H9 (cell line): ENCODE data around the gene TMCC2. TPM values are rescaled to one million over a fixed set of nuclear protein-coding genes. Genes with fewer than 3 reads are reported as not detected.

Experiments used
- DNase-seq: peaks from one replicate; pipeline ENCODE4 v3.0.0-alpha.2; 2017
- H2AFZ ChIP-seq: one replicate; pipeline ENCODE4 v1.6.1; 2013; ENCODE audit warnings: mild to moderate bottlenecking, low read length, control low read depth, moderate library complexity
- H2AK5ac ChIP-seq: 2 replicates; pipeline ENCODE4 v1.6.1; 2013; ENCODE audit warnings: low read length, control low read depth, mixed read lengths; ENCODE audit not compliant: insufficient read length
- H2BK120ac ChIP-seq: one replicate; pipeline ENCODE4 v1.6.1; 2013; ENCODE audit warnings: low read depth, mild to moderate bottlenecking, low read length, control low read depth, inconsistent platforms; ENCODE audit not compliant: poor library complexity, severe bottlenecking
- H2BK12ac ChIP-seq: 2 replicates; pipeline ENCODE4 v1.6.1; 2013; ENCODE audit warnings: low read length, control low read depth, mixed read lengths, low read depth; ENCODE audit not compliant: insufficient read length
- H2BK15ac ChIP-seq: 2 replicates; pipeline ENCODE4 v1.6.1; 2013; ENCODE audit warnings: low read depth, low read length, control low read depth
- H2BK20ac ChIP-seq: one replicate; pipeline ENCODE4 v1.6.1; 2013; ENCODE audit warnings: low read depth, mild to moderate bottlenecking, low read length, control low read depth, inconsistent platforms; ENCODE audit not compliant: poor library complexity, severe bottlenecking
- H2BK5ac ChIP-seq: 2 replicates; pipeline ENCODE4 v1.6.1; 2013; ENCODE audit warnings: low read length, control low read depth, mixed read lengths; ENCODE audit not compliant: insufficient read length
- H3K14ac ChIP-seq: 2 replicates; pipeline ENCODE4 v1.6.1; 2013; ENCODE audit warnings: low read length, control low read depth; ENCODE audit not compliant: insufficient read depth
- H3K18ac ChIP-seq: 2 replicates; pipeline ENCODE4 v1.6.1; 2013; ENCODE audit warnings: low read depth, mild to moderate bottlenecking, mixed read lengths, low read length, control low read depth; ENCODE audit not compliant: insufficient read length
- H3K23ac ChIP-seq: 2 replicates; pipeline ENCODE4 v1.6.1; 2013; ENCODE audit warnings: low read length, control low read depth, mixed read lengths, low read depth; ENCODE audit not compliant: insufficient read length
- H3K23me2 ChIP-seq: 2 replicates; pipeline ENCODE4 v1.6.1; 2013; ENCODE audit warnings: low read depth, mild to moderate bottlenecking, mixed read lengths, low read length, control low read depth; ENCODE audit not compliant: insufficient read length, poor library complexity, severe bottlenecking
- H3K27ac ChIP-seq: 2 replicates; pipeline ENCODE4 v1.5.1; 2013; ENCODE audit warnings: low read length, control low read depth, mixed read lengths, low read depth; ENCODE audit not compliant: insufficient read length
- H3K27me3 ChIP-seq: 2 replicates; pipeline ENCODE4 v1.6.1; 2013; ENCODE audit warnings: low read length, control low read depth, inconsistent platforms; ENCODE audit not compliant: insufficient read depth
- H3K4ac ChIP-seq: 2 replicates; pipeline ENCODE4 v1.6.1; 2013; ENCODE audit warnings: low read depth, mild to moderate bottlenecking, control low read depth, inconsistent platforms, low read length, moderate library complexity
- H3K4me1 ChIP-seq: 2 replicates; pipeline ENCODE4 v1.6.1; 2013; ENCODE audit warnings: low read length, control low read depth, inconsistent platforms; ENCODE audit not compliant: insufficient read depth
- H3K4me2 ChIP-seq: 2 replicates; pipeline ENCODE4 v1.6.1; 2013; ENCODE audit warnings: low read length, control low read depth, mixed read lengths; ENCODE audit not compliant: insufficient read length, insufficient read depth
- H3K56ac ChIP-seq: 2 replicates; pipeline ENCODE4 v1.6.1; 2013; ENCODE audit warnings: low read depth, mild to moderate bottlenecking, mixed read lengths, low read length, control low read depth; ENCODE audit not compliant: insufficient read length
- H3K79me1 ChIP-seq: 2 replicates; pipeline ENCODE4 v1.6.1; 2013; ENCODE audit warnings: low read depth, mild to moderate bottlenecking, moderate library complexity, low read length, control low read depth, inconsistent platforms; ENCODE audit not compliant: insufficient read depth, poor library complexity, severe bottlenecking
- H3K79me2 ChIP-seq: 2 replicates; pipeline ENCODE4 v1.6.1; 2013; ENCODE audit warnings: low read length, control low read depth, inconsistent platforms; ENCODE audit not compliant: insufficient read depth
- H3K9ac ChIP-seq: 2 replicates; pipeline ENCODE4 v1.6.1; 2013; ENCODE audit warnings: low read length, control low read depth, mixed read lengths; ENCODE audit not compliant: insufficient read length; ENCODE audit errors: extremely low read depth
- H3K9me3 ChIP-seq: one replicate; pipeline ENCODE4 v1.6.1; 2013; ENCODE audit warnings: low read depth, low read length, inconsistent platforms; ENCODE audit not compliant: control insufficient read depth
- H3T11ph ChIP-seq: one replicate; pipeline ENCODE4 v1.6.1; 2013; ENCODE audit warnings: mild to moderate bottlenecking, low read length, control low read depth, inconsistent platforms
- H4K20me1 ChIP-seq: one replicate; pipeline ENCODE4 v1.6.1; 2013; ENCODE audit not compliant: control insufficient read depth, insufficient read length, insufficient read depth
- H4K5ac ChIP-seq: 2 replicates; pipeline ENCODE4 v1.6.1; 2013; ENCODE audit warnings: low read depth, mild to moderate bottlenecking, mixed read lengths, low read length, control low read depth; ENCODE audit not compliant: insufficient read length
- H4K8ac ChIP-seq: replicated peaks from 2 replicates; pipeline ENCODE4 v1.6.1; 2013; ENCODE audit warnings: low read length, control low read depth, mixed read lengths, low read depth; ENCODE audit not compliant: insufficient read length
- H4K91ac ChIP-seq: 2 replicates; pipeline ENCODE4 v1.6.1; 2013; ENCODE audit warnings: low read depth, mild to moderate bottlenecking, moderate library complexity, mixed read lengths, low read length, control low read depth; ENCODE audit not compliant: insufficient read length
- H3K27ac Mint-ChIP-seq, 3 experiments: 2 replicates in 2 of 3; 3 replicates in 1 of 3; pipeline ENCODE4 v1.8.0; 2020 to 2021; ENCODE audit warnings: mixed read lengths in 3 of 3, mild to moderate bottlenecking in 1 of 3, moderate library complexity in 1 of 3
- H3K27me3 Mint-ChIP-seq: 2 replicates; pipeline ENCODE4 v1.8.0; 2021; ENCODE audit warnings: low read depth, mild to moderate bottlenecking, moderate library complexity, mixed read lengths
- H3K36me3 Mint-ChIP-seq, 3 experiments: 2 replicates in 2 of 3; 3 replicates in 1 of 3; pipeline ENCODE4 v1.8.0; 2020 to 2021; ENCODE audit warnings: low read depth in 3 of 3, mixed read lengths in 3 of 3; ENCODE audit not compliant: insufficient read depth in 1 of 3
- H3K4me1 Mint-ChIP-seq, 2 experiments: 2 replicates each; pipeline ENCODE4 v1.8.0; 2020; ENCODE audit warnings: mixed read lengths in 2 of 2
- H3K4me3 Mint-ChIP-seq, 2 experiments: 2 replicates in 1 of 2; 3 replicates in 1 of 2; pipeline ENCODE4 v1.8.0; 2020 to 2021; ENCODE audit warnings: mild to moderate bottlenecking in 2 of 2, mixed read lengths in 2 of 2, moderate library complexity in 1 of 2
- H3K9me3 Mint-ChIP-seq, 2 experiments: 2 replicates in 1 of 2; 3 replicates in 1 of 2; pipeline ENCODE4 v1.8.0; 2020; ENCODE audit warnings: mild to moderate bottlenecking in 2 of 2, mixed read lengths in 2 of 2, moderate library complexity in 1 of 2
- CTCF ChIP-seq: fragments of 200-600 bp; sonication (generic); conservative IDR thresholded peaks from 3 replicates; pipeline ENCODE4 v1.8.0; 2021; ENCODE audit warnings: antibody characterized with exemption, mild to moderate bottlenecking
- WGBS: extraction: QIAGEN DNeasy Blood & Tissue Kit; methylation state at CpG from one replicate; pipeline ENCODE4 v1.1.7; 2013; ENCODE audit warnings: missing lambda C conversion rate, low lambda C conversion rate, mixed read lengths; ENCODE audit not compliant: insufficient read length; ENCODE audit errors: extremely low coverage; 5-methylcytosine and 5-hydroxymethylcytosine counted together
- total RNA-seq: library from RNA; stranded (reverse); gene quantifications from 2 replicates; pipeline ENCODE4 v1.2.1, GENCODE V29; 2021

The TMCC2 gene
- total RNA-seq, 1 experiment from 2014 or later, result 11.7 TPM

- Histone ChIP-seq H3K27me3 (no peaks in the 10 kb centered on the region), H3K9me3 (no peaks in the 10 kb centered on the region), H3K4me2 (no peak overlapping the region), H2AK5ac (no peak overlapping the region), H2BK15ac (no peak overlapping the region), H2AFZ (no peak overlapping the region), H3K23ac (no peak overlapping the region), H4K8ac (no peak overlapping the region), H3K79me1 (no peaks in the 10 kb centered on the region), H3T11ph (no peak overlapping the region), H3K18ac (no peak overlapping the region), H4K5ac (no peak overlapping the region), H3K56ac (no peak overlapping the region), H3K14ac (no peak overlapping the region), H4K20me1 (no peaks in the 10 kb centered on the region), H3K9ac (no peak overlapping the region), H3K79me2 (no peaks in the 10 kb centered on the region), H3K4ac (no peak overlapping the region), H3K23me2 (no peaks in the 10 kb centered on the region), H2BK12ac (no peak overlapping the region), H3K27ac (no peak overlapping the region), H2BK5ac (no peak overlapping the region), H2BK120ac (no peak overlapping the region), H2BK20ac (no peak overlapping the region), H3K4me1 (no peaks in the 10 kb centered on the region), H4K91ac (no peak overlapping the region)
- Mint-ChIP-seq H3K36me3 (0 out of 7 replicates have a peak, but pooled peaks cover 0 to 3% (median 0%) of the 10 kb centered on the region in 3 experiments), H3K4me1 (peaks cover 5 to 14% of the 10 kb centered on the region in 2 experiments; a peak in 2 of 4 replicates), H3K27me3 (no peaks in the 10 kb centered on the region), H3K27ac (no peak overlapping the region), H3K9me3 (no peaks in the 10 kb centered on the region), H3K4me3 (no peak overlapping the region)
- WGBS, result no CpG with 5 or more reads among the region's 6 CpGs
- DNase-seq, result no peak
- TF ChIP-seq CTCF, result no peak
These were observed 8.2 kb downstream of the TMCC2 start for GRCh38 chr1:205235951-205236350.
